ENCODE data around the gene THBS3.

The THBS3 gene

GRCh38 chr1:155186794-155187455 lies 20.8 kb downstream of the THBS3 start:
- DNase-seq = no peak

- DNase-seq = peak; percentile 52
These were observed 21.5 kb downstream of the THBS3 start for GRCh38 chr1:155186067-155186793.

- DNase-seq = no peak
These were observed 22.0 kb downstream of the THBS3 start for GRCh38 chr1:155185783-155186066.

GRCh38 chr1:155184835-155185782 lies 22.6 kb downstream of the THBS3 start:
- no peak for DNase-seq

GRCh38 chr1:155184351-155184811 lies 23.3 kb downstream of the THBS3 start:
- no peak for DNase-seq

- DNase-seq = no peak
These were observed 23.9 kb downstream of the THBS3 start for GRCh38 chr1:155183775-155184221.

GRCh38 chr1:155182052-155182550 lies 25.6 kb downstream of the THBS3 start:
- no peak for DNase-seq

- DNase-seq = no peak
These were observed 26.2 kb downstream of the THBS3 start for GRCh38 chr1:155181371-155182051.

- DNase-seq = no peak
These were observed 28.3 kb downstream of the THBS3 start for GRCh38 chr1:155179112-155180031.

GRCh38 chr1:155178441-155179111 lies 29.1 kb downstream of the THBS3 start:
- no peak for DNase-seq

GRCh38 chr1:155177918-155178281 lies 29.8 kb downstream of the THBS3 start:
- no peak for DNase-seq

- DNase-seq = no peak
These were observed 30.3 kb downstream of the THBS3 start for GRCh38 chr1:155177192-155177917.

GRCh38 chr1:155176544-155177071 lies 31.1 kb downstream of the THBS3 start:
- DNase-seq = peak; percentile 46

GRCh38 chr1:155175927-155176371 lies 31.7 kb downstream of the THBS3 start:
- DNase-seq = no peak

- no peak for DNase-seq
These were observed 32.3 kb downstream of the THBS3 start for GRCh38 chr1:155175281-155175926.

- DNase-seq = peak; percentile 40
These were observed 33.1 kb downstream of the THBS3 start for GRCh38 chr1:155174324-155175280.

GRCh38 chr1:155173478-155174323 lies 34.0 kb downstream of the THBS3 start, which contains the start of gene TRIM46:
TRIM46 (plus strand) TSS chr1:155173849; CDS start chr1:155173967, 118 bp downstream.
- peak; percentile 57 for DNase-seq
